Transverse colon (tissue), 4 donors: ENCODE results near the gene TMEM208. TPM values are rescaled to one million over a fixed set of nuclear protein-coding genes. Genes with fewer than 3 reads are reported as not detected.

Experiments used
- DNase-seq: peaks from one replicate; pipeline ENCODE4 v3.0.0-alpha.2; 2019
- H3K27ac ChIP-seq, 4 donors: fragments of 200-600 bp; sonication (generic); 2 replicates each; pipeline ENCODE4 v1.5.1; 2016 to 2018; ENCODE audit warnings: inconsistent platforms in 4 of 4
- H3K27me3 ChIP-seq: fragments of 200-600 bp; sonication (generic); 2 replicates; pipeline ENCODE4 v1.5.1; 2017; ENCODE audit warnings: inconsistent platforms
- H3K36me3 ChIP-seq, 4 donors: fragments of 200-600 bp; sonication (generic); 2 replicates each; pipeline ENCODE4 v1.5.1; 2017 to 2019; ENCODE audit warnings: inconsistent platforms in 4 of 4
- H3K4me1 ChIP-seq, 4 donors: fragments of 200-600 bp; sonication (generic); 2 replicates each; pipeline ENCODE4 v1.5.1; 2017 to 2020; ENCODE audit warnings: inconsistent platforms in 4 of 4
- H3K4me3 ChIP-seq, 4 donors: fragments of 200-600 bp; sonication (generic); 1 replicate in 1 of 4; 2 replicates in 3 of 4; pipeline versions ENCODE4 v1.5.1 to v1.6.1; 2017 to 2019; ENCODE audit warnings: inconsistent platforms in 4 of 4
- H3K9me3 ChIP-seq, 2 donors: fragments of 200-600 bp; sonication (generic); 2 replicates each; pipeline ENCODE4 v1.5.1; 2017 to 2019; ENCODE audit warnings: inconsistent platforms in 2 of 2
- CTCF ChIP-seq, 5 experiments: fragments of 200-600 bp in 3 of 5; fragments of 450-650 bp in 2 of 5; sonication (generic) in 3 of 5; IDR thresholded peaks; 1 replicate in 2 of 5; 2 replicates in 3 of 5; pipeline ENCODE4 v1.5.1; 2016 to 2017; ENCODE audit warnings: antibody characterized with exemption in 5 of 5, inconsistent platforms in 3 of 5, mild to moderate bottlenecking in 2 of 5, moderate library complexity in 1 of 5
- EP300 ChIP-seq: sonication (generic); formaldehyde crosslinking; IDR thresholded peaks from one replicate; pipeline ENCODE4 v1.6.1; 2017; ENCODE audit warnings: antibody characterized with exemption, low read depth
- POLR2A ChIP-seq: fragments of 450-650 bp; IDR thresholded peaks from one replicate; pipeline ENCODE4 v1.6.1; 2016; ENCODE audit warnings: antibody characterized with exemption, mild to moderate bottlenecking, moderate library complexity
- POLR2AphosphoS5 ChIP-seq, 3 donors: sonication (generic); formaldehyde crosslinking; IDR thresholded peaks; one replicate each; pipeline ENCODE4 v1.6.1; 2016; ENCODE audit warnings: antibody characterized with exemption in 3 of 3
- WGBS, 2 donors: methylation state at CpG; one replicate each; pipeline ENCODE4 v1.1.5; 2018; ENCODE audit warnings: low coverage in 1 of 2; 5-methylcytosine and 5-hydroxymethylcytosine counted together
- in situ Hi-C, 4 donors: fragments of 200-750 bp; cut with MboI; loops; one replicate each; pipeline versions ENCODE4 v1.15.0 to v1.15.1; 2017; ENCODE audit warnings: low sequenced_read_pairs in 3 of 4, low pct_ligation_motif_present in 1 of 4, low pct_unique_long_range_greater_than_20kb in 1 of 4
- intact Hi-C: fragments of 100-400 bp; cut with DNase I; formaldehyde crosslinking; loops from one replicate; pipeline ENCODE4 v1.15.1; 2023; ENCODE audit warnings: low total_unique reads
- total RNA-seq, 4 donors: library from RNA; depleted of rRNA; stranded (reverse); fragments of >200 nt; gene quantifications; one replicate each; pipeline ENCODE4 v1.1.0, GENCODE V29; 2016

The TMEM208 gene
- total RNA-seq, 4 donors from 2014 or later, result 29.5 to 50.2 (median 39.3) TPM; not detected in 1

- in situ Hi-C loops, result no loop called here
- no peaks in the 10 kb centered on the region for H3K36me3 ChIP-seq
- H3K4me3 ChIP-seq, result no peak overlapping the region
- intact Hi-C loops, result no loop called here
- H3K27ac ChIP-seq, result no peak overlapping the region
- H3K4me1 ChIP-seq, result no peaks in the 10 kb centered on the region
- 41% methylated on average over 4 to 5 of the region's 5 CpGs for WGBS, 2 donors
- peaks cover 3% of the 10 kb centered on the region for H3K27me3 ChIP-seq
- TF ChIP-seq EP300 (no peak), CTCF (IDR thresholded peaks at IDR 0.05) (no peak), POLR2AphosphoS5 (IDR thresholded peaks at IDR 0.05) (no peak), POLR2A (no peak)
- H3K9me3 ChIP-seq, result no peaks in the 10 kb centered on the region
- no peak for DNase-seq
Measured at GRCh38 chr16:67269766-67270165, 42.8 kb downstream of the TMEM208 start.

GRCh38 chr16:67270931-67271338 lies 44.0 kb downstream of the TMEM208 start:
- Histone ChIP-seq H3K4me3 (no peak overlapping the region), H3K4me1 (no peaks in the 10 kb centered on the region), H3K27ac (no peak overlapping the region), H3K27me3 (peaks cover 3% of the 10 kb centered on the region), H3K36me3 (no peaks in the 10 kb centered on the region), H3K9me3 (no peaks in the 10 kb centered on the region)
- intact Hi-C loops (no loop called here), in situ Hi-C loops (no loop called here)
- no peak for TF ChIP-seq POLR2AphosphoS5 (IDR thresholded peaks at IDR 0.05)
- no peak for TF ChIP-seq CTCF (IDR thresholded peaks at IDR 0.05)
- TF ChIP-seq EP300, result no peak
- TF ChIP-seq POLR2A, result no peak
- no peak for DNase-seq
- WGBS, 2 donors, result 90% methylated on average over 11 of the region's 11 CpGs; no CpG with 5 or more reads in 1 of the 2 donors

- H3K4me1 ChIP-seq, result no peaks in the 10 kb centered on the region
- intact Hi-C loops (no loop called here), in situ Hi-C loops (no loop called here)
- 91% methylated on average over 4 of the region's 4 CpGs; no CpG with 5 or more reads in 1 of the 2 donors for WGBS, 2 donors
- H3K27me3 ChIP-seq, result peaks cover 3% of the 10 kb centered on the region
- no peak for TF ChIP-seq POLR2AphosphoS5 (IDR thresholded peaks at IDR 0.05)
- TF ChIP-seq CTCF (IDR thresholded peaks at IDR 0.05), result no peak
- TF ChIP-seq POLR2A, result no peak
- no peak for TF ChIP-seq EP300
- DNase-seq, result no peak
- no peak overlapping the region for H3K27ac ChIP-seq
- no peaks in the 10 kb centered on the region for H3K9me3 ChIP-seq
- no peak overlapping the region for H3K4me3 ChIP-seq
- no peaks in the 10 kb centered on the region for H3K36me3 ChIP-seq
Measured at GRCh38 chr16:67271446-67271845, 44.5 kb downstream of the TMEM208 start.

GRCh38 chr16:67275321-67275720 lies 48.4 kb downstream of the TMEM208 start:
- peaks cover 0 to 23% (median 21%) of the 10 kb centered on the region in 4 donors for H3K4me1 ChIP-seq
- in situ Hi-C loops, result loop anchor here in 1 of 4 donors (25.0 kb wide), 1 partner anchor 112 kb away; the partner anchor contains the start of gene TPPP3
- H3K27ac ChIP-seq, result no peak overlapping the region
- TF ChIP-seq EP300 (no peak), POLR2AphosphoS5 (IDR thresholded peaks at IDR 0.05) (no peak), POLR2A (no peak)
- no peak for DNase-seq
- H3K27me3 ChIP-seq, result no peaks in the 10 kb centered on the region
- H3K36me3 ChIP-seq, result no peaks in the 10 kb centered on the region
- H3K9me3 ChIP-seq, result no peaks in the 10 kb centered on the region
- intact Hi-C loops, result no loop called here
- 70 to 82% methylated on average over 2 of the region's 2 CpGs for WGBS, 2 donors
- no peak overlapping the region for H3K4me3 ChIP-seq
